Neural cell (in vitro differentiated cells): Measurements from ENCODE around the gene ANGPTL2. TPM values are rescaled to one million over a fixed set of nuclear protein-coding genes. Genes with fewer than 3 reads are reported as not detected.

Source experiments
- H2AFZ ChIP-seq: fragments of 200-600, 300-800 bp; sonication (generic), shearing (Covaris generic); 2 replicates; pipeline ENCODE4 v1.6.0; 2014; ENCODE audit warnings: low read depth, mild to moderate bottlenecking, antibody characterized with exemption, low read length, moderate library complexity
- H3F3A ChIP-seq: fragments of 200-600 bp; shearing (Covaris generic); 2 replicates; pipeline ENCODE4 v1.6.1; 2016; ENCODE audit warnings: mild to moderate bottlenecking, moderate library complexity, mixed read lengths, antibody characterized with exemption, low read length; ENCODE audit not compliant: insufficient read depth, poor library complexity, severe bottlenecking
- H3K27ac ChIP-seq: fragments of 200-600, 300-800 bp; sonication (generic), shearing (Covaris generic); 2 replicates; pipeline ENCODE4 v1.5.1; 2014; ENCODE audit warnings: mild to moderate bottlenecking, low read length, moderate library complexity
- H3K27me3 ChIP-seq: fragments of 300-800, 200-600 bp; sonication (generic), shearing (Covaris generic); 2 replicates; pipeline ENCODE4 v1.6.0; 2014; ENCODE audit warnings: mild to moderate bottlenecking, low read depth, low read length, moderate library complexity; ENCODE audit not compliant: insufficient read depth
- H3K36me3 ChIP-seq: fragments of 300-800, 200-600 bp; sonication (generic), shearing (Covaris generic); 2 replicates; pipeline ENCODE4 v1.5.1; 2014; ENCODE audit warnings: mild to moderate bottlenecking, antibody characterized with exemption, low read length, moderate library complexity; ENCODE audit not compliant: insufficient read depth
- H3K4me2 ChIP-seq: fragments of 300-800, 200-600 bp; sonication (generic), shearing (Covaris generic); 2 replicates; pipeline ENCODE4 v1.6.0; 2014; ENCODE audit warnings: mild to moderate bottlenecking, low read length
- H3K4me3 ChIP-seq: fragments of 300-800, 200-600 bp; sonication (generic), shearing (Covaris generic); 2 replicates; pipeline ENCODE4 v1.5.1; 2014; ENCODE audit warnings: mild to moderate bottlenecking, low read length, moderate library complexity
- H3K79me2 ChIP-seq: fragments of 200-600 bp; shearing (Covaris generic); replicated peaks from 2 replicates; pipeline ENCODE4 v1.6.0; 2014; ENCODE audit warnings: mild to moderate bottlenecking, low read length, moderate library complexity; ENCODE audit not compliant: insufficient read depth
- H3K9ac ChIP-seq: fragments of 300-800, 200-600 bp; sonication (generic), shearing (Covaris generic); 2 replicates; pipeline ENCODE4 v1.6.1; 2016; ENCODE audit warnings: mild to moderate bottlenecking, low read length, mixed read lengths
- H3K9me2 ChIP-seq: fragments of 200-600 bp; shearing (Covaris generic); 2 replicates; pipeline ENCODE4 v1.6.1; 2016; ENCODE audit warnings: mild to moderate bottlenecking, low read length, mixed read lengths; ENCODE audit not compliant: insufficient read depth
- H3K9me3 ChIP-seq: fragments of 200-600, 300-800 bp; sonication (generic), shearing (Covaris generic); 2 replicates; pipeline ENCODE4 v1.6.1; 2016; ENCODE audit warnings: mild to moderate bottlenecking, mixed run types, low read length, moderate library complexity, mixed read lengths
- H4K20me1 ChIP-seq: fragments of 200-600 bp; shearing (Covaris generic); 2 replicates; pipeline ENCODE4 v1.6.1; 2016; ENCODE audit warnings: mild to moderate bottlenecking, mixed run types; ENCODE audit not compliant: insufficient read depth
- EP300 ChIP-seq: fragments of 450-650 bp; conservative IDR thresholded peaks from 2 replicates; pipeline ENCODE4 v1.6.1; 2014; ENCODE audit warnings: antibody characterized with exemption, mild to moderate bottlenecking, moderate library complexity; ENCODE audit not compliant: poor library complexity, severe bottlenecking
- EZH2 ChIP-seq: fragments of 200-600, 300-800 bp; shearing (Covaris generic), sonication (generic); IDR thresholded peaks from 2 replicates; pipeline ENCODE4 v1.6.1; 2014; ENCODE audit warnings: antibody characterized with exemption, low read length, borderline replicate concordance, mild to moderate bottlenecking; ENCODE audit not compliant: insufficient read depth, poor library complexity, severe bottlenecking
- MXI1 ChIP-seq: fragments of 450-650 bp; conservative IDR thresholded peaks from 2 replicates; pipeline ENCODE4 v1.6.1; 2014; ENCODE audit warnings: antibody characterized with exemption, mild to moderate bottlenecking; ENCODE audit not compliant: poor library complexity, severe bottlenecking
- POLR2AphosphoS5 ChIP-seq: IDR thresholded peaks from 2 replicates; pipeline ENCODE4 v1.6.1; 2012
- RAD21 ChIP-seq: fragments of 450-650 bp; conservative IDR thresholded peaks from 2 replicates; pipeline ENCODE4 v1.6.1; 2014; ENCODE audit warnings: antibody characterized with exemption, mild to moderate bottlenecking, moderate library complexity
- SMC3 ChIP-seq: fragments of 450-650 bp; conservative IDR thresholded peaks from 2 replicates; pipeline ENCODE4 v1.6.1; 2014; ENCODE audit warnings: antibody characterized with exemption, mild to moderate bottlenecking, moderate library complexity; ENCODE audit not compliant: poor library complexity
- TAF1 ChIP-seq: IDR thresholded peaks from 2 replicates; pipeline ENCODE4 v1.6.1; 2012; ENCODE audit warnings: low read depth
- polyA plus RNA-seq: library from polyadenylated mRNA; depleted of rRNA; stranded (reverse); fragments of >200 nt; gene quantifications from 2 replicates; pipeline ENCODE4 v1.2.3, GENCODE V29; 2014
- TF ChIP-seq, protein P1 (sequence below): IDR thresholded peaks from 2 replicates; pipeline ENCODE4 v1.6.1; 2012; ENCODE audit warnings: borderline replicate concordance
- TF ChIP-seq, protein P2 (sequence below): fragments of 450-650 bp; IDR thresholded peaks from 2 replicates; pipeline ENCODE4 v1.5.1; 2014; ENCODE audit warnings: antibody characterized with exemption, mild to moderate bottlenecking, moderate library complexity; ENCODE audit not compliant: poor library complexity, severe bottlenecking

Gene ANGPTL2
- polyA plus RNA-seq, 1 donor from 2014 or later: not detected

DNA sequence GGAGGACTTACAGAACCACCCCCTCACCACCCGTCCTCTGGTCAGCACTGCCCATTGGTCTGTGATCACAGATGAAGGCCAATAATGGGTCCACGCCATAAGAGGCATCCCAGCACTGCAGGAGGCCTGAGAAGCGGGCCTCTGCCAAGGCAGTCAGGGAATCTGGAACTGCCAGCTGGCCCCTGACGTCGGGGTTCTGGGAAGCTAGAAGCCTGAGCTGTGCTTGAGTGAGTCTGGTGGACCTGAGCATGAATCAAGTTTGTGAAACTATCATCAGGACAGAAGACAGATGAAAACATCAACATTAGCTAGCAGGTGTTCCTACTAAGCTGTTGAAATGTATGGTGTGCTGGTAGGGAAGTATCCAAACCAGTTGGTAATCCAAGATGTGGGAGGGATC is 7.8 kb downstream of the ANGPTL2 start:
- H3K27me3 ChIP-seq: no peaks in the 10 kb centered on the region
- H3F3A ChIP-seq: no peaks in the 10 kb centered on the region
- no peak overlapping the region for H2AFZ ChIP-seq
- no peaks in the 10 kb centered on the region for H3K79me2 ChIP-seq
- H3K9ac ChIP-seq: no peak overlapping the region
- H4K20me1 ChIP-seq: no peaks in the 10 kb centered on the region
- no peaks in the 10 kb centered on the region for H3K9me2 ChIP-seq
- H3K9me3 ChIP-seq: no peaks in the 10 kb centered on the region
- no peak overlapping the region for H3K4me2 ChIP-seq
- TF ChIP-seq, protein P1, sequence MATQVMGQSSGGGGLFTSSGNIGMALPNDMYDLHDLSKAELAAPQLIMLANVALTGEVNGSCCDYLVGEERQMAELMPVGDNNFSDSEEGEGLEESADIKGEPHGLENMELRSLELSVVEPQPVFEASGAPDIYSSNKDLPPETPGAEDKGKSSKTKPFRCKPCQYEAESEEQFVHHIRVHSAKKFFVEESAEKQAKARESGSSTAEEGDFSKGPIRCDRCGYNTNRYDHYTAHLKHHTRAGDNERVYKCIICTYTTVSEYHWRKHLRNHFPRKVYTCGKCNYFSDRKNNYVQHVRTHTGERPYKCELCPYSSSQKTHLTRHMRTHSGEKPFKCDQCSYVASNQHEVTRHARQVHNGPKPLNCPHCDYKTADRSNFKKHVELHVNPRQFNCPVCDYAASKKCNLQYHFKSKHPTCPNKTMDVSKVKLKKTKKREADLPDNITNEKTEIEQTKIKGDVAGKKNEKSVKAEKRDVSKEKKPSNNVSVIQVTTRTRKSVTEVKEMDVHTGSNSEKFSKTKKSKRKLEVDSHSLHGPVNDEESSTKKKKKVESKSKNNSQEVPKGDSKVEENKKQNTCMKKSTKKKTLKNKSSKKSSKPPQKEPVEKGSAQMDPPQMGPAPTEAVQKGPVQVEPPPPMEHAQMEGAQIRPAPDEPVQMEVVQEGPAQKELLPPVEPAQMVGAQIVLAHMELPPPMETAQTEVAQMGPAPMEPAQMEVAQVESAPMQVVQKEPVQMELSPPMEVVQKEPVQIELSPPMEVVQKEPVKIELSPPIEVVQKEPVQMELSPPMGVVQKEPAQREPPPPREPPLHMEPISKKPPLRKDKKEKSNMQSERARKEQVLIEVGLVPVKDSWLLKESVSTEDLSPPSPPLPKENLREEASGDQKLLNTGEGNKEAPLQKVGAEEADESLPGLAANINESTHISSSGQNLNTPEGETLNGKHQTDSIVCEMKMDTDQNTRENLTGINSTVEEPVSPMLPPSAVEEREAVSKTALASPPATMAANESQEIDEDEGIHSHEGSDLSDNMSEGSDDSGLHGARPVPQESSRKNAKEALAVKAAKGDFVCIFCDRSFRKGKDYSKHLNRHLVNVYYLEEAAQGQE: no peak
- TF ChIP-seq EZH2 (no peak), RAD21 (no peak), SMC3 (no peak), MXI1 (no peak), EP300 (no peak), POLR2AphosphoS5 (no peak), TAF1 (no peak)
- TF ChIP-seq, protein P2, sequence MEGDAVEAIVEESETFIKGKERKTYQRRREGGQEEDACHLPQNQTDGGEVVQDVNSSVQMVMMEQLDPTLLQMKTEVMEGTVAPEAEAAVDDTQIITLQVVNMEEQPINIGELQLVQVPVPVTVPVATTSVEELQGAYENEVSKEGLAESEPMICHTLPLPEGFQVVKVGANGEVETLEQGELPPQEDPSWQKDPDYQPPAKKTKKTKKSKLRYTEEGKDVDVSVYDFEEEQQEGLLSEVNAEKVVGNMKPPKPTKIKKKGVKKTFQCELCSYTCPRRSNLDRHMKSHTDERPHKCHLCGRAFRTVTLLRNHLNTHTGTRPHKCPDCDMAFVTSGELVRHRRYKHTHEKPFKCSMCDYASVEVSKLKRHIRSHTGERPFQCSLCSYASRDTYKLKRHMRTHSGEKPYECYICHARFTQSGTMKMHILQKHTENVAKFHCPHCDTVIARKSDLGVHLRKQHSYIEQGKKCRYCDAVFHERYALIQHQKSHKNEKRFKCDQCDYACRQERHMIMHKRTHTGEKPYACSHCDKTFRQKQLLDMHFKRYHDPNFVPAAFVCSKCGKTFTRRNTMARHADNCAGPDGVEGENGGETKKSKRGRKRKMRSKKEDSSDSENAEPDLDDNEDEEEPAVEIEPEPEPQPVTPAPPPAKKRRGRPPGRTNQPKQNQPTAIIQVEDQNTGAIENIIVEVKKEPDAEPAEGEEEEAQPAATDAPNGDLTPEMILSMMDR: no peak
- no peaks in the 10 kb centered on the region for H3K36me3 ChIP-seq
- no peak overlapping the region for H3K4me3 ChIP-seq
- no peak overlapping the region for H3K27ac ChIP-seq

DNA sequence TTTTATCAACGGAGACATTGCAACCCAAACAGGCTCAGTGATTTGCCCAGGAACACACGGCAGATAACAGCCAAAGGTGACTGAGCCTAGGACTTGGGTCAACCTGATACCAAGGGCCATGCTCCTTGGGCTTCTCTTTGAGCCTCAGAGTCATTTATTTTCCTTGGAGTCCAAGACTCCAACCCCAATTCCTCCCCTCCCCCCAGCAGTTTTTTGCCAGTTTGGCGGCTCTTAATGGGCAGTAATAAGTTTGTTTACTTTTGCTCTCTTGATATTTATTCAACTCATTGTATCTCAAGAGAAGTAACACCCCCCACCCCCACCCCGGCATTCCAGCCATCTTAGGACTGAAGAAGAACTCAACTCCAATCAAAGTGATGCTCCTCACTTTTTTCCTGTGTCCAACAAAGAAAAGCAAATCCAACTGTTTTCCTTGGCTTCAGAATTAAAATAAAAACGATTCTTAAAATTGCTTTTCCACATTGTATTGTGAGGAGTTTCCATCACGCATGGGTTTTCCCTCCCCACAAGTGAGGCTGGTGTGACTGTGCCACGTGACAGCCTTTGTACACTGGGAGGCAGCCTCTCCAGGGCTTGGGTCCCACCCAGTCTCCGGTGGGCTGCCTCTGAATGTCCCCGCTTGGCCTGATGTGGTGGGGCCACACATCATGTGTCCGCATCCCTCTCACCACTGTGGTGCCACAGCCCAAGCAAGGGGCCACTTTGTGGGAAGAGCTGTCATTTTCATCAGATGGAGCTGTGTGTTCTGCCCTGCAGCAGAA is 9.1 kb downstream of the ANGPTL2 start:
- Histone ChIP-seq H4K20me1 (no peaks in the 10 kb centered on the region), H3K9ac (no peak overlapping the region), H3K4me2 (no peak overlapping the region), H3K9me2 (no peaks in the 10 kb centered on the region), H3K79me2 (no peaks in the 10 kb centered on the region), H3F3A (no peaks in the 10 kb centered on the region), H3K9me3 (no peaks in the 10 kb centered on the region), H2AFZ (no peak overlapping the region), H3K4me3 (no peak overlapping the region), H3K27ac (no peak overlapping the region), H3K36me3 (no peaks in the 10 kb centered on the region), H3K27me3 (no peaks in the 10 kb centered on the region)
- TF ChIP-seq EZH2: no peak
- no peak for TF ChIP-seq EP300
- no peak for TF ChIP-seq RAD21
- no peak for TF ChIP-seq SMC3
- TF ChIP-seq MXI1: no peak
- TF ChIP-seq POLR2AphosphoS5: no peak
- TF ChIP-seq TAF1: no peak
- TF ChIP-seq, protein P1: no peak
- TF ChIP-seq, protein P2: no peak
